HG02642 (cell line): ENCODE data around the gene SLC44A3.

Source experiments
- ATAC-seq: cut with Tn5 transposase; IDR thresholded peaks from one replicate; pipeline ENCODE4 v1.9.1; 2021; ENCODE audit warnings: mild to moderate bottlenecking; ENCODE audit not compliant: unreplicated experiment, poor library complexity

Gene SLC44A3, protein sequence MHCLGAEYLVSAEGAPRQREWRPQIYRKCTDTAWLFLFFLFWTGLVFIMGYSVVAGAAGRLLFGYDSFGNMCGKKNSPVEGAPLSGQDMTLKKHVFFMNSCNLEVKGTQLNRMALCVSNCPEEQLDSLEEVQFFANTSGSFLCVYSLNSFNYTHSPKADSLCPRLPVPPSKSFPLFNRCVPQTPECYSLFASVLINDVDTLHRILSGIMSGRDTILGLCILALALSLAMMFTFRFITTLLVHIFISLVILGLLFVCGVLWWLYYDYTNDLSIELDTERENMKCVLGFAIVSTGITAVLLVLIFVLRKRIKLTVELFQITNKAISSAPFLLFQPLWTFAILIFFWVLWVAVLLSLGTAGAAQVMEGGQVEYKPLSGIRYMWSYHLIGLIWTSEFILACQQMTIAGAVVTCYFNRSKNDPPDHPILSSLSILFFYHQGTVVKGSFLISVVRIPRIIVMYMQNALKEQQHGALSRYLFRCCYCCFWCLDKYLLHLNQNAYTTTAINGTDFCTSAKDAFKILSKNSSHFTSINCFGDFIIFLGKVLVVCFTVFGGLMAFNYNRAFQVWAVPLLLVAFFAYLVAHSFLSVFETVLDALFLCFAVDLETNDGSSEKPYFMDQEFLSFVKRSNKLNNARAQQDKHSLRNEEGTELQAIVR

DNA sequence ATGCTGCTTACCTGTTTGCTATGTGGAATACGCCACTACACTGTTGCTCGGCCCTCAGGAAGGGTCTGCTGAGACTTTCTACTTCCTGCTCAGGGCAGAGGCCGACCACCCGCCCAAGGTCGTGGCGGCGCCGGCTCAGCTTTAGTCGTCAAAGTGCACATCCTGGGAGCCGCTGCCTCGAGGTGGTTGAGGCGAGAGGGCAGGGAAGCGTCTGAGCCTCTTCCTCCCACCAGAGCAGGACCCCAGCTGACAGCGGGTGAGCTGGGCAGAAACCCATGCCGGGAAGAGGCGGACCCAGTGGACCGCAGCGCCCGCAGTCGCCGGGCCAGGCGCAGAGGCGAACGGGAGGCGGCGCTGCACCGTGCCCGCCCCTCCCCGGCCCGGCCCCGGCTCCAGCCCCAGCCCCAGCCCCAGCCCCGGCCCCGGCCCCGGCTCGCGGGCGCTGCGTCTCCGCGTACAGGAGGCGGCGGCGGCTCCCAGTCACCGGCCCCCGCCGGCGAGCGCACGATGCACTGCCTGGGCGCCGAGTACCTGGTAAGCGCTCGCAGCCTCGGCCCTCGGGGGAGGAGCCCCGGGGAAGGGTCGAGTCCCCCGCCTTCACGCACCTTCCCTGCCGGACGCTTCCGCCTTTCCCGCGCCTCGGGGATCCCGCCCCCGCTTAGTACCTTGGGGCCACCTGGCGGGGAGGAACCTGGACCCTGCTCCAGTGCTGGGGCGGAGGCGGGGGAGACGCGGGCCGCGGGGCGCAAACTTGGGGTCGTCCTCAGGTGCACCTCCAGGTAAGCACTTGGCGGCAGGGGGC, at the start of gene SLC44A3:
SLC44A3 (plus strand) TSS at position 413 of the 802 bp plus-strand sequence; CDS start at position 508, 95 bp downstream.
- no peak for ATAC-seq

DNA sequence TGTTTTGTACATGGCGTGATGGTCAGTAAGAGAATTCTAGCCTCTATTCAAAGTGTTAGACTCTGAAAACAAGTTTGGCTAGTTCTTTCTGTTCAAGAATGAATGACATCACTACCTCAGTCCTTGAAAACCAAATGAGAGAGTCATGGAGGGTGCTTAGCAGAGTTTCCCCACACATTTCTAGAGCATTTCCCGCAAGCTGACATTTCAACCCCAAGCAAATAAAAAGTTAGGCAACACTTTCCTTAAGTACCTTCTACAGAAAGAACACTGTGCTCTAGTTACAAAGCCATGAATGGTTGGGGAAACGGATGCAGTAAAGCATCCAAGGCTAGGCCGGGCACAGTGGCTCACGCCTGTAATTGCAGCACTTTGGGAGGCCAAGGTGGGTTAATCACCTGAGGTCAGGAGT, 47.9 kb upstream of the SLC44A3 start:
- no peak for ATAC-seq

DNA sequence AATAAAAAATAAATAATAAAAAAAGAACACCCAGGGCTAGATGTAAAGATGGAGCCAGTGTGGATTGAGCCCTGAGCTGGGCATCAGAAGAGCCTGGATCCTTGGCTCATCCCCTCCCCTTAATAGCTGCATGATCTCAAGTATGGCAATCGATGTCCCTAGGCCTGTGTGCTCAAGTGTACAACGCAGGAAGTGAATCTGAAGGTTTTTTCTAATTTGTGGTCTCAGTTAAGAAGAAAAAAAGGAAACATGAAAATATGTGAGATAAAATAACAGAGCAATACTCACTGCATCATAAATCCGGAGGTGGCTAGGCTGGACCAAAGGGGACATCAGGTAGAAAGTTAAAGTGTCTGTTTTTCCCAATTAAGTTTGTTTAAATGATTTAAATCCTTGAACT, 47.3 kb upstream of the SLC44A3 start:
- ATAC-seq: no peak

DNA sequence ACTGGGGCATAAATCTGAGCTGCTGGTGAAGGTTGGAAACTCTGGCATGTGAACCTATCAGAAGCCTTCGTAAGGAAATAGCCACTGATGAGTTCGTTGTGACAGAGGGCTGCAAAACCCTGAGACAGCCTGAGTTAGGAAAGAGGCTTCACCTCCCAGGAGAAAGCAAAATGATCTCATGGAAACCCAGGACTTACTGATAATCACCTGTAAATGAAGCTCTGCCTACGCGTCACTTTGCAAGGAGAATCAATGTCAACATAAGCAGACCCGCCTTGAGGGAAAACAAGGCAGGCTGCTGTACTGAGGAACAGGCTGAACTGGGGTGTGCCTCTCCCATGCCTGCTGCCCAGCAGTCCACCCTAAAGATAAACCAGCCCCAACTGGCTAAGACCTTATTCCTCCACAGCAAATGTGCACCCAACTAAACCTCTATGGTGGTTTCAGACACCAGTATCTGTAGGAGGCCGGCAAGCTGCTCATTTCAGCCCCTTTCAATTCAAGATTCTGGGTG, 46.8 kb upstream of the SLC44A3 start:
- no peak for ATAC-seq

DNA sequence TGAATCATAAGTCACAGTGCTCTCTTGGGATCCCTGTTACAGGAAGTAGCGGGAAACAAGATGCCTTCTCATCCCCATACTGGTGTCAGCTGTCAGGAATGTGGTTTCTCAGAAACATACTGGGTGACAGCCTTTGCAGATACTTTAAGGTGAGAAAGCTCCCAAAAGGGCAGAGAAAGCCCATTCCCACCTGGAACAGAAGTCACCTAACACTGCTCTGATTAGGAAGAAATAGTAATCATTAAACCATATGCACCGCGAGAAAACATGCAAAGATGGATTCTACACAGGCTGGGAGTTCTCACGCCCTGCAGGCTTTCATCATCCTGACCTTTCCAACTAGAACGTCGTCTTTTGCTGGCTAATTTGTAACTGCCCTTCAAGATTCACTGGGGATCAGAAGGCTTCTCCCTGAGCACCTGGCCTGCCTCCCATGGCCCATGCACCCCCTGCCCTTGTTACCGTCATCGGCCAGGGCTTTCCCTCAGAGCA, 46.2 kb upstream of the SLC44A3 start:
- ATAC-seq: no peak

DNA sequence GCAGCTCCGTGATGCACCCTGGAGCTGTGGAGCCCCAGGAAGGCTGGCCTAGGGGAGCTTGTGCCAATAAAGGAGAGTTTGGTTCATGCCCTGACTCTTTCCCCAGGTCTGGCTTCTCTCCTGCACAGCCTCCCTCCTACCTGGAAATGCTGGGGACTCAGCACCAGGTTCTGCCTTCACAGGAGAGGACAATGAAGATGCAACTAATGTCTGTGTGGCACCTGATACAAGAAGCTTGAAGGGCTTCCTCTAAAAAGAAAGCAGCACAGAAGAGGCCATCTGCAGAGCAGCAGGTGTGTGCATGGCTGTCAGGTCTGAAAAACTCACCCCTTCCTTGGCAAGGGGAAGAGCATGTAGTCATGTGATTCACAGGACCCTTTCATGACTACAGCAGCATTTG, 43.7 kb upstream of the SLC44A3 start:
- ATAC-seq: no peak

DNA sequence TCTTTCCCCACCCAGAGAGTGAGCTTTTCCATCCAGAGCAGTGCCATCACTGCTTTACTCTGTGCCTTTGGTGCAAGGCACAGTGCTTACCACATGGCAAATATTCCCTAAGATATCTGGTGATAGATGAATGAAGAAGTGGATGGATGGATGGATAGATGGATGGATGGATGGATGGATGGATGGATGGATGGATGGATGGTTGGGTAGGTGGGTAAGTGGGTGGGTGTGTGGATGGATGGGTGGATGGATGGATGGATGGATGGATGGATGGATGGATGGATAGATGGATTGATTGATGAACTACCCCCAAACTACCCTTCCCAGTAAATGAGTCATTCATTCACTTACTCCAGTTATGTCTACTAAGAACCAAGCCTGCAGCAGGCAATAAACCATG, 42.9 kb upstream of the SLC44A3 start:
- ATAC-seq: no peak

DNA sequence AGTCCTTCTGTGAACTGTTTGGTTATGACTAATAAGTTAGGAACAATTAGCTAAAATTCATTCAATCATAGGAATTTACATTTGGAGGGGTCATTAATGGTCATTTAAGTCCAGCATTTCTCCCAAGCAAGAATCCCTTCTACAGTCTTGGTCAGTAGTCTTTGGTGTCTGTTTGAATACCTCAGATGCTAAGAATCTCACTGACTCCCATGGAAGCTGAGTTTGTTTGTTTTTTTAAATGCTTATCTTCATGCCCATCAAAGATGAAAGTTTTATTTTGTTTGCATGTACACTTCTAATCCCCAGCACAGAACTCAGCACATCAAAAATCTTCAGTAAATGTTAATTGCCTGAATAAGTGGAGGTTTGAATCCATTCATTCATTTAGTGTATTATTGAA, 41.3 kb upstream of the SLC44A3 start:
- ATAC-seq: no peak

DNA sequence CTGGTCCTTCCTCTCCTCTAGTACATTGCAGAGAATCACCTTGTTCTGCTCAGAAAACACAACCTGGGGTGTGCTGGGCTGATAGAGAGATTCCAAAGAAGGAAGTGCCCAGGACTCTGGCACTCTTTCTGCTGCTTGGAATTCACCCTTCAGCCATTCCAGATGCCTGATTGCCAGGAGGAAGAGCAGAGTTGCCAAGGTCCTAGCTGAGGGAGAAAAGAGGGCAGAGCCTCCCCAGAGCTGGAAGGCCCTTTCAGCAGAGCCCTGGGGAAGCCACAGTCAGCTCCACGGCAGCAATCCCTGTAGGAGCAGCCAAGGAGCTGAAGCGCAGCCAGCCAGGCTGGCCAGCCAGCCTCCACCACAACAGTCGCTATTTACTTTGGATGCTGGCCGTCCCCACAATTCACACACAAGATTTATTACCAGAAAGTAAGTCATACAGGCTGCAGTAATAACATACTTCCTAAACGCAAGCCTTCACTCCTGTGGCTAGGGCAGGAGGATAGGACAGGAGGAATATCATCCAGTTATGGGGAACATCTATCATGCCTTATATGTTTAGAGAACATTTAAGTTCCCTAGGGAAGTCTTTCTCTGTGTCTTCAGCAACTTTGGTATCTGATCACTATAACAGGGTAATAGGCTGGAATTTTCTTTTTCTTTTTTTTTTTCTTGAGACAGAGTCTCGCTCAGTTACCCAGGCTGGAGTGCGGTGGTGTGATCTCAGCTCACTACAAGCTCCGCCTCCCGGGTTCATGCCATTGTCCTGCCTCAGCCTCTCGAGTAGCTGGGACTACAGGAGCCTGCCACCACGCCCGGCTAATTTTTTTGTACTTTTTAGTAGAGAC, 36.6 kb upstream of the SLC44A3 start:
- no peak for ATAC-seq

DNA sequence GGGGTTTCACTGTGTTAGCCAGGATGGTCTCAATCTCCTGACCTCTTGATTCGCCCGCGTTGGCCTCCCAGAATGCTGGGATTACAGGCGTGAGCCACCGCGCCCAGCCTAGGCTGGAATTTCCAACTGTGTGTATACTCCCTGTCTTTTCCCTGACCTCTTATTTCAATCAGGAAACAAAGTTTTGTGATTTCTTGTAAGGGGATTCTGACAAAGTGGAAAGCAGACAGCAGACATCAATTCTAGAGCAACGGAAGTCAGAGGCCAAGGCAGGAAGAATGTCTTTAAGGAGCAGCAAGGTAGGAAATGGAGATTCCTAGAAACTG, 36.0 kb upstream of the SLC44A3 start:
- ATAC-seq: no peak

DNA sequence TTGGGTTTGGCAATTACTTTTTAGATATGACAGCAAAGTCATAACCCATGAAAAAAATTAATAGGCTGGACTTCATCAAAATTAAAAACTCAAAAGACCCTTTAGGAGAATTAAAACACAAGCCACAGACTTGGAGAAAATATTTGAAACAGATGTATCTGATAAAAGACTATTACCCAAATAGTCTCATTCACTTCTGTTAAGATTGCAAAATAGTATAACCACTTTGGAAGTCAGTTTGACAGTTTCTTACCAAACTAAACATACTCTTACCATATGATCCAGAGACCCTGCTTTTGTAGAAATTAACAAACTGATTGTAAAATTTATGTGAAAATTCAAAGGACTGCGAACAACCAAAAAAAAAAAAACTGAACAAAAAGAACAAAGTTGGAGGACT, 32.5 kb upstream of the SLC44A3 start:
- no peak for ATAC-seq

DNA sequence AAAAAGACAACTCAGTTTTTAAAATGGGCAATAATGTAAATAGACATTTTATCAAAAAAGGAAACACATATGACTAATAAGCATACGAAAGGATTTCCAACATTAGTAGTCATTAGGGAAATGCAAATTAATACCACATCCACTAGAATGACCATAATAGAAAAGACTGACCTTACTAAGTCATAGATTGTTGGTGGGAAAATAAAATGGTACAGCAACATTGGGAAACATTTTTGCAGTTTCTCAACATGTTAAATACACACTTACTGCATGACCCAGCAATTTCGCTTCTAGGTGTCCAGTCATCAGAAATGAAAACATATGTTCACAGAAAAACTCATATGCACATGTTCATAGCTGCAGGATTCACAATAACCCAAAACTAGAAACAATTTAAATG, 29.9 kb upstream of the SLC44A3 start:
- ATAC-seq: no peak

DNA sequence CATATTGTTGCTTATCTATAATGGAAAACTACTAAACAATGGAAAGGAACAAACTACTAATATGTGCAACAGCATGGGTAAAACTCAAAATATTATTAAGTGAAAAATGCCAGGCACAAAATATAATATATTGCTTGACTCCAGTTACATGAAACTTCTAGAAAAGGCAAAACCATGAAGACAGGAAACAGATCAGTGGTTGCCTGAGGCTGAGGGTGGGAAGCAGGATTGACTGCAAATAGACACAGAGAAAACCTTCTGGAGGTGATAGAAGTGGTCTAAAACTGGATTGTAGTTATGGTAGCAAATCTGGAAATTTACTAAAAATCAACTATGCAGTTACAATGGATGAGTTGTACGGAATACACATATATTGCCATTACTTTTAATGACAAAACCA, 29.5 kb upstream of the SLC44A3 start:
- ATAC-seq: no peak

DNA sequence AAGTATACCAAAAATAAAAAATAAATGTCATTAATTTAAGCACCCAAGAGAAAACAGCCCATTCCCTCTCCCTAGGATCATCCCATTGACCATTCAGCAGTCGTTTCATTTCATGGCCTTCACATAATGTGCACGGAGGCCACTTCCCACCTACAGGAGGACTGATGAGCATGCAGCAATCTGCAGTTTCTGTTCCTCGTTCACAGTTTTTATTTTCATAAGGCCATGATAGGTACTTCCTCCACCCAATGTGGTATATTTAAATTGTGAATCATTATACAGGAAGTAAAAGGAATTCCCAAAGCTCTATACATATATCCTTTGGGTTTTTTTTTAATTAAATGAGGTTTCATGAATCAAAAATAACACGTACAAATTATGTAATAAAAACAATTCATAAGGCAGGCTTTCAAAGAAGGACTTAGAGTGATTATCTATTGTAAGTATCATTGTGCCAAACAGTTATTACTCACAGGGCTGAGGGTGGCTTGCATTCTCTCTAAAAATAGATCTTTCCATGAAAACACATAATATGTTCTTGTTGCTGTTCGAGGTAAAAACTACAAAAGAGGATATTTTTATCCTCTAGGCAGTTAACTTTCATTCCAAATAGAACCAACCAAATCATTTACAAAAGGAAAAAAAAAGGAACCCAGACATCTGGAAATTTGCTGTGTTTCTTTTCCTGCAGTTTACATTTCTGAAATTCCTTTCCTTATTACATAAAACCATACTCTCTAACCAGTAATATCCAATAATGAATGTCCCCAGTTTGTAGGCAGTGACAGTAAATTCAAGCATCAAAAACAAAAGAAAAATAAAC, 27.5 kb upstream of the SLC44A3 start:
- ATAC-seq: peak; percentile 97

DNA sequence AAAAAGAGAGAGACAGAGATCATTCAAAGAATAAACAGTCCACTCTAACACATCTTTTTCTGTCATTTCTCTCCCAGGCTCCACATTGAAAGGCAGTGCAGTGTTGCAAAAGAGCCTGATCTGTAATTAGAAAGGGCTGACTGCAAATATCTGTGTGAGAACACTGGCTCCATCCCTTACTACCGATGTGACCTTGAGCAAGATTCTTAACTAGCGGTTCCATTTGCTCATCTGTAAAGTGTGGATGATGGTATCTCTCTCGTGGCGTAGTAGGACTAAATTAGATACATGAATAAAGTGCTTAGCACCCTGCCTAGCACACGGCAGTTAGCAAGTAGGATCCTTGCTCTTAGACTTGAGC, 26.9 kb upstream of the SLC44A3 start:
- no peak for ATAC-seq

DNA sequence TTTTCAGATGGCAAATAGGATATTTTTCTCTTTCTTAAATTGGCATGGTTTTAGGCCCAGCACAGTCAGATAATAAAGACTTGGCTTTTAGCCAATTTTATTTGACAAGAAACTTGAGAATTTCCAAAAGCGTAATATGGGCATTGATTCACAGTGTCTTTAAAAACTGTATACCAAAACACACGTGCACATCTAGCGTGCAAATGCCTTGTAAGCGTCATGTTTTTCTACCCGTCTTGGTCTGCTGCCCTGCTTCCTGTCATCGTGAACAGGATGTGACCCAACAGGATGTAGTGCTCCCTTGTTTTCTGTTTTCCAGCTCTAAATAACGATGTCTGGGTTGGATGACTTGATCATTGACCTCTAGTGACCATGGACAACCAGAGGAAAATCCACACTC, 24.7 kb upstream of the SLC44A3 start:
- ATAC-seq: peak; percentile 46

DNA sequence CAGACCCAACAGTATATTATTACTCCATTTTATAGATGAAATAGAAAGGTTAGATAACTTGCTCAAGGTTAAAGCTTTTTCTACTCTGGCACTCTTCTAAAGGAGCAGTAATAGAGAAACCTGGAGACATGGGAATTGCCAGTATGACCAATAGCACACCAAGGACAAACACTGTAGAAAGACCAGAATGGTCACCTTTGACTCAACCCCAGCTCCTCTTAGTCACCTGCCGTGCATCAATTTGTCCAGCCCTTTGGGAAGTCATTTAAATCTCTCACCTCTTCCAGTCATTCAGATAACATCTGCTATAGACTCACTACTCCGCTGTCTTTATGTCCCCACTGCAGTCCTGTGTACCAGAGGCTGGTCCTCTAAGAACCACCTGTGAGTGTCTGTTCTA, 23.9 kb upstream of the SLC44A3 start:
- ATAC-seq: no peak

DNA sequence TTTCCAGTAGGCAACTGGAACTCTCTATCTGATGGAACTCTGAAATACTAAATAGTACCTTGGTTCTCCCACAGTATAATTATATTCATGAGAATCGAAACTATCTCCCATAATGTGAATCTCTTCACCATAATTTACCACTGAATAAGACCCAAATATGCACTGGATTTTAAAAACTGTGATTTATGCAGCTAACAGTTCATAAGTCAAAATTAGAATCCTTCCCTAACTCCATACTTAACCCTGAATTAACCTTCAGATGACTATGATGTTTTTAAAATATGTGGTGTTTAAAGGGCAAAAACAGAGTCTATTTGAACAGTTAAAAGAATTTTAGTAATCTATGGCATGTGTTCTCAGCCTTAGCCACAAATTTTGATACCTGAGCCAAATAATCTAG, 22.9 kb upstream of the SLC44A3 start:
- ATAC-seq: no peak

DNA sequence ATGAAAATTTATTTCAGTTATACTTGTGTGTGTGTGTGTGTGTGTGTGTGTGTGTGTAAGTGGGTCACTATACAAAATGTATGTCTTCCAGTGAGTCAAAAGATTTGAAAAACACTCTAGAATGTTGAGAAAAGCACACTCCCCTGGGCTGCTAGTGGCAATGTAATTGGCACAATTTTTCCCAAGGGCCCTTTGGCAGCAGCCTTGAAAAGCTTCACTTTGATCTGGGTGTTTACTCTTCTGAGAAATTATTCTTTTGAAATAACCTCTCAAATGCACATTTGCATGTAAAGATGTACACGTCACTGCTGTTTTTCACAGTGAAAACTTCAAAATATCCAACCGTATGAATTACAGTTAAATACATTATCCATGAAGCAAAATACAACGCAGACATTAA, 22.1 kb upstream of the SLC44A3 start:
- no peak for ATAC-seq
